Vagina (tissue), 2 donors: ENCODE data around the gene C1orf105.

Experiments used
- CTCF ChIP-seq, 3 experiments: fragments of 450-650 bp in 2 of 3; fragments of 200-600 bp in 1 of 3; sonication (generic) in 1 of 3; IDR thresholded peaks; one replicate each; pipeline ENCODE4 v1.5.1; 2017 to 2019; ENCODE audit warnings: antibody characterized with exemption in 3 of 3, mild to moderate bottlenecking in 2 of 3, moderate library complexity in 2 of 3
- POLR2A ChIP-seq, 2 donors: fragments of 450-650 bp; IDR thresholded peaks; one replicate each; pipeline ENCODE4 v1.6.1; 2017; ENCODE audit warnings: antibody characterized with exemption in 2 of 2, mild to moderate bottlenecking in 2 of 2, moderate library complexity in 2 of 2
- POLR2AphosphoS5 ChIP-seq, 2 donors: sonication (generic); formaldehyde crosslinking; IDR thresholded peaks; one replicate each; pipeline ENCODE4 v1.9.0; 2017; ENCODE audit warnings: antibody characterized with exemption in 2 of 2, mild to moderate bottlenecking in 2 of 2, low read depth in 1 of 2; ENCODE audit not compliant: insufficient read depth in 1 of 2

DNA sequence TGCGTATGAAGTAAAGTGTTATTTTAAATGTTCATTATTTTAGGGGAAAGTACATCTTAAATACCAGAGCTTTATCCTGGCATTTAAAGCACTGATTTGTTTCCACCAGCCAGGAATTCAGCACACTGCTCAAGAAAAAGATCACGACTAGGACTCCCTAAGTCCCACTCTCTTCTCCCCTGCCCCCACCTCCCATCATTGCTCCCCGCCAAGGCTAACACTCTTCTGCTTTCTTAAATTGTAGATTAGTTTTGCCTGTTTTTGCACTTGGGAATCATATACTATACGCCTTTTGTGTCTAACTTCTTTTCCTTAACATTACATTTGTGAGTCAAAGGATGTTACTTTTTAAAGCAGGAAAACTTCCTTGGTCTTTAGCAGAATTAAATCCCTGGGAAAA, 37.5 kb upstream of the C1orf105 start:
- TF ChIP-seq POLR2AphosphoS5 (IDR thresholded peaks at IDR 0.05; ENCODE audit: insufficient read depth in 1 of 2, low read depth in 1 of 2) (no peak), CTCF (IDR thresholded peaks at IDR 0.05) (no peak), POLR2A (IDR thresholded peaks at IDR 0.05) (no peak)
